ENCODE measurements around the gene PPP2R2B. TPM values are rescaled to one million over a fixed set of nuclear protein-coding genes. Genes with fewer than 3 reads are reported as not detected.

The PPP2R2B gene
- total and polyA plus RNA-seq, 2 donors (not counting 3 experiments of a cell fraction or from before 2014, with no cell fraction given): not detected

DNA sequence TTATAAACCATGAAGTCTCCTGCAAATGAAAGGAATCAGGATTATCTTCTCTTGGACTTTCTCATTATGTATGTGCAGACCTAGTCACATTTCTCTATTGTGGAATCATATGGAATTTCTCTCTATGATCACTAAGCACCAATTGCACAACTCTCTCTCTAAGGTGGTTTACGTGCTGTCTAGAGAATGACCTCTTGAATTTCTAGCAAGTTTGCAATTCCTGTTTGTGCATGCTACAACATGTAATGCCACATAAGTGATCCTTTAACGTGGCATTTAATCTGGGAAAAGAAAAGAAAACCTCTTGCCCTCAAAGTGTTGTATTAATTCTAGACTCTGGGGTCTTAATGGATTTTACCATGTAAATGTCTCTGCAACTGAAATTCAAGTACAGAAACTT, 5.0 kb upstream of the PPP2R2B start:
- Histone ChIP-seq H3K4me2 (ENCODE audit: insufficient read depth, low read length) (no peak overlapping the region), H3K4me3 (replicated peaks in 1 of 3; ENCODE audit: insufficient read depth in 1 of 3, low read depth in 1 of 3, low read length in 3 of 3) (no peak overlapping the region), H2AFZ (ENCODE audit: low read depth, low read length) (no peak overlapping the region), H3K27me3 (ENCODE audit: control insufficient read depth in 2 of 2, insufficient read depth in 2 of 2, low read length in 2 of 2) (peaks cover 10 to 14% of the 10 kb centered on the region in 2 experiments), H3K36me3 (ENCODE audit: control insufficient read depth in 2 of 2, extremely low read depth in 1 of 2, insufficient read depth in 2 of 2, low read length in 2 of 2) (no peaks in the 10 kb centered on the region), H3K9me1 (replicated peaks; ENCODE audit: control insufficient read depth, extremely low read depth, insufficient read depth, low read length) (no peaks in the 10 kb centered on the region), H3K9me3 (replicated peaks; ENCODE audit: control insufficient read depth, insufficient read depth, low read length) (no peaks in the 10 kb centered on the region), H3K4me1 (ENCODE audit: control insufficient read depth, extremely low read depth, insufficient read depth, low read length) (no peaks in the 10 kb centered on the region), H3K79me2 (ENCODE audit: control insufficient read depth, insufficient read depth, low read length) (no peaks in the 10 kb centered on the region), H3K9ac (replicated peaks; ENCODE audit: extremely low read depth, insufficient read depth, low read length) (no peak overlapping the region), H3K27ac (ENCODE audit: insufficient read depth, low read depth, low read length) (no peak overlapping the region), H4K20me1 (replicated peaks; ENCODE audit: control insufficient read depth, extremely low read depth, insufficient read depth, low read length) (no peaks in the 10 kb centered on the region)
- dilution Hi-C loops (cut with MboI; ENCODE audit: extremely low pct_ligation_motif_present, low sequenced_read_pairs) (no loop called here), intact Hi-C loops (cut with micrococcal nuclease) (no loop called here)
- no TSS peak for BruUV-seq (replicated peaks)
- DNase-seq (ENCODE audit: low read depth, low spot score) (no peak), FAIRE-seq (no peak)
- ChIA-PET POLR2A (no interaction called here), CTCF (interaction anchor here (0.7 kb wide), 2 partner anchors 226 to 306 kb away, joined by 4 to 5 read pairs; no protein-coding TSS in a partner anchor)
- TF ChIP-seq POLR2A (IDR thresholded peaks at IDR 0.05; ENCODE audit: low read depth, low read length) (no peak), MYC (IDR thresholded peaks at IDR 0.05; ENCODE audit: low read depth, low read length) (no peak), EZH2 (IDR thresholded peaks at IDR 0.05; ENCODE audit: borderline replicate concordance, low read depth, low read length, severe bottlenecking) (no peak), GATA2 (IDR thresholded peaks at IDR 0.05; ENCODE audit: insufficient read depth, insufficient read length, low read depth, low read length) (no peak), POLR2AphosphoS5 (IDR thresholded peaks at IDR 0.05; ENCODE audit: insufficient read depth, low read depth, low read length) (no peak), CTCF (IDR thresholded peaks at IDR 0.05; ENCODE audit: extremely low read depth in 1 of 2, insufficient read depth in 1 of 2, low read depth in 1 of 2, low read length in 2 of 2) (no peak), JUN (IDR thresholded peaks at IDR 0.05; ENCODE audit: borderline replicate concordance, insufficient read depth, insufficient read length, low read depth) (no peak), FOS (IDR thresholded peaks at IDR 0.05; ENCODE audit: borderline replicate concordance, insufficient read depth, low read length) (no peak), MAX (IDR thresholded peaks at IDR 0.05; ENCODE audit: insufficient read depth, insufficient read length) (no peak)
